Activated CD4-positive, alpha-beta memory T cell treated with anti-CD3 and anti-CD28 coated beads for 36 hours (primary cell): ENCODE data around the gene GPS1. TPM values are rescaled to one million over a fixed set of nuclear protein-coding genes. Genes with fewer than 3 reads are reported as not detected.
A peak's percentile ranks its signal among the peaks of the same experiment; 100 is the strongest.

Experiments
- CTCF ChIA-PET: fragments of 350-600 bp; sonication (Branson Sonifier 250); formaldehyde crosslinking; loops from one replicate; lab custom pipeline; 2021; ENCODE audit warnings: antibody characterized with exemption, inconsistent platforms; lab: Charles Lee
- POLR2A ChIA-PET: fragments of 350-600 bp; sonication (Branson Sonifier 250); formaldehyde crosslinking; loops from one replicate; lab custom pipeline; 2021; ENCODE audit warnings: antibody characterized with exemption; lab: Charles Lee
- DNase-seq: peaks from one replicate; pipeline ENCODE4 v3.0.0-alpha.2; 2020
- H3K27ac Mint-ChIP-seq: one replicate; pipeline ENCODE4 v1.8.0; 2021; ENCODE audit warnings: mixed read lengths
- H3K27me3 Mint-ChIP-seq: one replicate; pipeline ENCODE4 v1.8.0; 2021; ENCODE audit warnings: mixed read lengths
- H3K36me3 Mint-ChIP-seq: one replicate; pipeline ENCODE4 v1.8.0; 2021; ENCODE audit warnings: mixed read lengths
- H3K4me1 Mint-ChIP-seq: one replicate; pipeline ENCODE4 v1.8.0; 2021; ENCODE audit warnings: low read depth, mixed read lengths
- H3K4me3 Mint-ChIP-seq: one replicate; pipeline ENCODE4 v1.8.0; 2021; ENCODE audit warnings: mild to moderate bottlenecking, mixed read lengths
- H3K9me3 Mint-ChIP-seq: one replicate; pipeline ENCODE4 v1.8.0; 2021; ENCODE audit warnings: mixed read lengths
- intact Hi-C: fragments of 100-400 bp; cut with micrococcal nuclease; formaldehyde crosslinking; loops from one replicate; pipeline ENCODE4 v1.15.1; 2023
- total RNA-seq, 2 experiments: library from RNA; stranded (reverse); gene quantifications; one replicate each; pipeline ENCODE4 v1.2.3, GENCODE V29; 2021

Gene GPS1
- total RNA-seq, 2 experiments from 2014 or later, result 86.8 to 89.1 TPM

GRCh38 chr17:82106688-82107305 is 55.1 kb downstream of the GPS1 start:
- intact Hi-C loops, result loop anchor here (1.0 kb wide), 1 partner anchor 8 kb away; the partner anchor contains the start of gene FASN
- no peaks in the 10 kb centered on the region for H3K27me3 Mint-ChIP-seq

More at GRCh38 chr17:82106688-82107305, 55.1 kb downstream of the GPS1 start:
- H3K4me1 Mint-ChIP-seq, result peaks cover 29% of the 10 kb centered on the region
- no peaks in the 10 kb centered on the region for H3K9me3 Mint-ChIP-seq
- ChIA-PET POLR2A (interaction anchor here (0.5 to 1.6 kb wide), 8 partner anchors 8 to 170 kb away, joined by 3 to 8 read pairs (median 4); partner anchors contain the start of genes CENPX, FASN, LRRC45 and PYCR1), CTCF (interaction anchor here (0.8 to 2.6 kb wide), 11 partner anchors 8 to 178 kb away, joined by 3 to 14 read pairs (median 6); partner anchors contain the start of genes DCXR and FASN)
- peak overlapping the region; percentile 89 for H3K4me3 Mint-ChIP-seq
- no peak for DNase-seq
- peak overlapping the region; percentile 96 for H3K27ac Mint-ChIP-seq
- H3K36me3 Mint-ChIP-seq, result peaks cover 1% of the 10 kb centered on the region

Other genes with a start within 250 kb of the GPS1 start
- not detected for gene GCGR, start 247.7 kb upstream of the GPS1 start, total RNA-seq
- gene MCRIP1, start 218.6 kb upstream of the GPS1 start, total RNA-seq, result 10 to 100 TPM; 67.4 to 68.3 TPM
- not detected for gene PPP1R27, start 216.8 kb upstream of the GPS1 start, total RNA-seq
- gene P4HB, start 191.4 kb upstream of the GPS1 start, total RNA-seq, result 100 to 1,000 TPM; 358 to 367 TPM
- 100 to 1,000 TPM; 526 to 531 TPM for gene ARHGDIA, start 180.6 kb upstream of the GPS1 start, total RNA-seq
- gene ALYREF, start 160.3 kb upstream of the GPS1 start, total RNA-seq, result 100 to 1,000 TPM; 208 to 210 TPM
- 100 to 1,000 TPM; 172 to 173 TPM for gene ANAPC11, start 160.2 kb upstream of the GPS1 start, total RNA-seq
- not detected for gene NPB, start 149.7 kb upstream of the GPS1 start, total RNA-seq
- gene PCYT2, start 140.5 kb upstream of the GPS1 start, total RNA-seq, result 10 to 100 TPM; 28.8 to 29.7 TPM
- 10 to 100 TPM; 32.0 to 33.1 TPM for gene SIRT7, start 133.7 kb upstream of the GPS1 start, total RNA-seq
- 10 to 100 TPM; 23.4 to 24.1 TPM for gene MAFG, start 124.2 kb upstream of the GPS1 start, total RNA-seq
- 10 to 100 TPM; 88.9 to 89.8 TPM for gene PYCR1, start 114.6 kb upstream of the GPS1 start, total RNA-seq
- not detected for gene MYADML2, start 104.7 kb upstream of the GPS1 start, total RNA-seq
- under 1 TPM; 0.22 to 0.40 TPM for gene NOTUM, start 90.7 kb upstream of the GPS1 start, total RNA-seq
- 10 to 100 TPM; 25.4 to 27.1 TPM for gene ASPSCR1, start 74.3 kb upstream of the GPS1 start, total RNA-seq
- gene CENPX, start 29.0 kb upstream of the GPS1 start, total RNA-seq, result 10 to 100 TPM; 83.0 to 85.8 TPM
- gene LRRC45, start 28.6 kb upstream of the GPS1 start, total RNA-seq, result 10 to 100 TPM; 16.3 to 19.0 TPM
- gene RAC3, start 20.2 kb upstream of the GPS1 start, total RNA-seq, result 1 to 10 TPM; 6.3 to 8.1 TPM
- 100 to 1,000 TPM; 105 to 115 TPM for gene DCXR, start 14.2 kb upstream of the GPS1 start, total RNA-seq
- gene RFNG, start 87 bp upstream of the GPS1 start, total RNA-seq, result 10 to 100 TPM; 16.5 to 17.5 TPM
- 100 to 1,000 TPM; 118 to 131 TPM for gene DUS1L, start 13.9 kb downstream of the GPS1 start, total RNA-seq
- gene FASN, start 46.3 kb downstream of the GPS1 start, total RNA-seq, result 100 to 1,000 TPM; 209 to 212 TPM
- 10 to 100 TPM; 49.6 to 51.7 TPM for gene CCDC57, start 160.9 kb downstream of the GPS1 start, total RNA-seq
- gene SLC16A3, start 177.1 kb downstream of the GPS1 start, total RNA-seq, result 10 to 100 TPM; 97.4 to 99.7 TPM
- gene CSNK1D, start 221.8 kb downstream of the GPS1 start, total RNA-seq, result 100 to 1,000 TPM; 110 to 111 TPM